Stimulated activated CD4-positive, alpha-beta T cell treated with anti-CD3 and anti-CD28 coated beads, TNF-alpha, amount 100 ng/mL, for 48 hours (primary cell): Measurements from ENCODE around the gene SYCP2L.

ENCODE experiments used
- DNase-seq, 3 donors: peaks; one replicate each; pipeline ENCODE4 v3.0.0-alpha.2; 2020; ENCODE audit warnings: low read depth in 3 of 3

The SYCP2L gene

DNA sequence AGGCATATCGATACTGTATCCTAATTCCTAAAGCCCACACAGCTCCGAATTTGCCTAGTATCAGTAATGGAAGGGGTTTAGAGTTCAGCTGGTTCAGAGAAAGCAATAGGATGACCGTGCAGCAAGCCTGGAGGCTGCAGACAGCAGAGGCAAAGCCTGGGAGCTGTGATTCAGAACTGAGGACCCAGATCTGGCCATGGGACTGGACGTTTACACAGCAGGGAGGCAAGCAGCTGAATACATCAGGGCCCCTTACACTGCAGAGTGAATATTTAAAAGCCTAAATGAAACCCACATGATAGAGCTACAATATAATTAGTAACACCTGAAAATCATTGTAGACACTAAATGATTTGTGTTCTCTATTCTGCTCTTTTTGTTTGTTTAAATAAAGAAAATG lies 119.2 kb downstream of the SYCP2L start:
- no peak for DNase-seq

DNA sequence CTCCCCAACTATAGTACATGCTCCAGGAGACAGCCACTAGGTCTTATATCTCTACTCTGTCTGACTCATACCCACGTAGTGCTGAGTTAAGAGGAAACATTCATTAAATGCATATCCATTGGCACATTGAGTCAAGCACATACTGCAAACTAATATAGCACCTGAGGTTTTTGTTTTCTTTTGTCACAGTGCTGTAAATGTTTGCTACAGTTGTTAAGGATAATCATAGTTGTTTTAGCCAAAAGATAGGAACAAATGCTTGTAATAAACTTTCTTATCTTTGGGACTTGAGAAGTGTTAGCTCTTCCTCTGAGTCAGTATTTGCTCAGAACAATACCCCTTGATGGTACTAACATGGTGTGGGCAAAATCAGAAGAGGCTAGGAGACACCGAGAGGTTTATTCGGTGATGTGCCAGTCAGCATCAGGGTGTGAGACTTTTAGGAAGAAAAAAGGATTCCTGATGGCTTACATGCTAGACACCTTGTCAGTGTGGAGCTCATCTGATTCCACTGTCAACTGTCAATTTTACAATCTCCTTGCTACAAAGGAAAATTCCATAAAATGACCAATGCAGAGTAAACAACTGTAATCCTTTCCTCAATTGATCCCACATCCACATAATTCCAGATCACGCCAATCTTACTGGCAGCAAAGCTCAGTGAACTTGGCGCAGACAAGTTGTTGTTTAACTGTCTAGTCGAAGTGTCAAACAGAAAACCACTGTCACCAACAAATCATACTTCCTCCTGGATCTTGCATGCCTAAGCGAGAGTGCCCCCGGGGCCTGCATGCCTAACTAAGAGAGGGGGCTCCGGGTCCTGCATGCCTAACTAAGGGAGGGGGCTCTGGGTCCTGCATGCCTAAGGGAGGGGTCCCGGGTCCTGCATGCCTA lies 121.1 kb downstream of the SYCP2L start:
- no peak for DNase-seq

- no peak for DNase-seq
Measured at GRCh38 chr6:11008821-11009220, 122.0 kb downstream of the SYCP2L start.

- no peak for DNase-seq
Measured at GRCh38 chr6:11009353-11009752, 122.5 kb downstream of the SYCP2L start.

GRCh38 chr6:11011787-11012234 lies 125.0 kb downstream of the SYCP2L start:
- DNase-seq = no peak

GRCh38 chr6:11012295-11012754 lies 125.5 kb downstream of the SYCP2L start:
- DNase-seq = no peak

GRCh38 chr6:11012976-11013720 lies 126.3 kb downstream of the SYCP2L start:
- DNase-seq = no peak

GRCh38 chr6:11013721-11014070 lies 126.8 kb downstream of the SYCP2L start:
- DNase-seq = no peak

- DNase-seq = no peak
Measured at GRCh38 chr6:11015102-11015501, 128.2 kb downstream of the SYCP2L start.

DNA sequence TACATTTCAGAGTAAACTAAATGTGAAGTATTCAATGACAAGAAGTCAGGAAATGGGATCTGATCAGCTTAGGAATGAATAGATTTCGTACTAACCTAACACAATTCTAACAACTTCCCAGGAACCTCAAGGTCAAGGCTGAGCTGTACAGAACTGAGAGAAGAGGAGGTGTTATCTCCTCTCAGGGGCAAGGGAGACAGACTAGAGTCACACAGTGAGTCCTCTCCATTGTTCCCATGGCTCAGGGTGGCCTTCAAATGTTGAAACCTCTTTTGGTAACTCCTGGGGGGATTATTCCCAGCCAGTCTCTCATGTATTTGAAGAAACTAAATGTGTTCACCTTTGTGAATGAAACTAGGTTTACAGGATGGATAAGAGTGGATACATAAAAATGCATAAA lies 129.6 kb downstream of the SYCP2L start:
- DNase-seq = no peak

- no peak for DNase-seq
Measured at GRCh38 chr6:11017090-11017489, 130.2 kb downstream of the SYCP2L start.

GRCh38 chr6:11018225-11018624 lies 131.4 kb downstream of the SYCP2L start:
- no peak for DNase-seq

DNA sequence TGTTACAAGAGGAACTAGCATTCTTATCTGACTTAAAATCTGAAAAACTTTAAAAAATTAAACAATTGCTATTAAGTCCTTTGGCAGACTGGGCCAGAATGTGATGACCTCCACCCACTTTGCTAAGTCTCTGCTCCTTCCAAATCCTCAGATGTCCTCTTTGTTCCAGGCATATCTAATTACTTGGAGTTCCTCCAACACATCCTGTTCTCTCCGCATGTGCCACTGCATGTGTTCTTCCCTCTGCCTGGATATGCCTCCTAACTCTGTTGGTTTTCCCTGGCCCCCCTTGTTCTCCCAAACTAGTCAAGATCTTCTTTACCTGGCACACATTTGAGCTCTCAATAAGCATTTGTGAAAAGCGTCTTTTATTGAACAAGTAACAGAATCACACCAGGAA lies 134.2 kb downstream of the SYCP2L start:
- no peak for DNase-seq

- DNase-seq = no peak
Measured at GRCh38 chr6:11021714-11022113, 134.9 kb downstream of the SYCP2L start.

- DNase-seq = no peak
Measured at GRCh38 chr6:11023032-11023431, 136.2 kb downstream of the SYCP2L start.
